Activated T-helper 17 cell treated with anti-CD3 and anti-CD28 coated beads, Interleukin-2, amount 50 U/mL, for 72 hours (primary cell): Measurements from ENCODE around the gene RBM39. TPM values are rescaled to one million over a fixed set of nuclear protein-coding genes. Genes with fewer than 3 reads are reported as not detected.
A peak's percentile ranks its signal among the peaks of the same experiment; 100 is the strongest.
"Not testable (repeated sequence)": the region's sequence is repeated elsewhere in the genome, so short reads cannot be mapped to it uniquely, and the experiment has no call there.

Experiments
- ATAC-seq: fragments of 150-1000 bp; cut with Tn5 transposase; replicated peaks from 2 replicates; pipeline ENCODE4 v1.10.0; 2021; ENCODE audit warnings: mild to moderate bottlenecking, moderate library complexity
- H3K27ac Mint-ChIP-seq: one replicate; pipeline ENCODE4 v1.8.0; 2022; ENCODE audit warnings: mixed read lengths
- H3K27me3 Mint-ChIP-seq: one replicate; pipeline ENCODE4 v1.8.0; 2022; ENCODE audit warnings: mixed read lengths
- H3K36me3 Mint-ChIP-seq: one replicate; pipeline ENCODE4 v1.8.0; 2022; ENCODE audit warnings: low read depth, mild to moderate bottlenecking, mixed read lengths
- H3K4me1 Mint-ChIP-seq: one replicate; pipeline ENCODE4 v1.8.0; 2022; ENCODE audit warnings: mixed read lengths
- H3K4me3 Mint-ChIP-seq: one replicate; pipeline ENCODE4 v1.8.0; 2022; ENCODE audit warnings: mild to moderate bottlenecking, mixed read lengths
- H3K9me3 Mint-ChIP-seq: one replicate; pipeline ENCODE4 v1.8.0; 2022; ENCODE audit warnings: mixed read lengths
- total RNA-seq, 2 donors: library from RNA; stranded (reverse); gene quantifications; one replicate each; pipeline ENCODE4 v1.2.3, GENCODE V29; 2022

RBM39 gene
- total RNA-seq, 2 donors from 2014 or later: 295 to 359 TPM

DNA sequence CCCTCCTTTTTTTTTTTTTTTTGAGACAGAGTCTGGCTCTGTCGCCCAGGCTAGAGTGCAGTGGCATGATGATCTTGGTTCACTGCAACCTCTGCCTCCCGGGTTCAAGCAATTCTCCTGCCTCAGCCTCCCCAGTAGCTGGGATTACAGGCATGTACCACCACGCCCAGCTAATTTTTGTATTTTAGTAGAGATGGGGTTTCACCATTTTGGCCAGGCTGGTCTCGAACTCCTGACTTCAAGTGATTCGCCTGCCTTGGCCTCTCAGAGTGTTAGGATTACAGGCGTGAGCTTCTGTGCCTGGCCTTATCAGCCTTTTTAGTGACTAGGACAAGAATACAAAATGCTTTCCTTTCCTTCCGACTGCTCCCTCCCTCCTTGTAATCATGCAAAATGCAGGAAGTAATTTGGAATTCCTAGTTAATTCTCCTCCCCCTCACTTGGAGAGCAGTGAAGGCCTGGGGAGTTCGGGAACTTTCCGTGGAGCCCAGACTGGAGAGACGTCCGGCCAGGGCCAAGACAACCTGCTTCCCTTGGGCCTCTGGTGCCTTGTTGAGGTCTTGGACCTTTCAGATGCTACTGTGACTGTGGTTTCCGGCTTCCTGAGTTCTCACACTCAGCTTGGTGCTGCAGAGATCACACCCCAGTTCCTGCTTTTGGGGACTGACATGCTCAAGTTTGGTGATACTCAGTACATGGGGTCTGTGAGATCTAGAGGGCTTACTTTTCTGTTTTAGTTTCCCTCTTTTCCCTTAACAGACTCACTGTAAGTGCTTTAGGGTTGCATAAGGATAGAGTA lies 25.8 kb upstream of the RBM39 start:
- Mint-ChIP-seq H3K4me3 (peak overlapping the region; percentile 85), H3K27ac (peak overlapping the region; percentile 95), H3K36me3 (peaks cover 5% of the 10 kb centered on the region), H3K9me3 (peaks cover 7% of the 10 kb centered on the region), H3K4me1 (peaks cover 32% of the 10 kb centered on the region), H3K27me3 (no peaks in the 10 kb centered on the region)
- ATAC-seq: peak; percentile 15

DNA sequence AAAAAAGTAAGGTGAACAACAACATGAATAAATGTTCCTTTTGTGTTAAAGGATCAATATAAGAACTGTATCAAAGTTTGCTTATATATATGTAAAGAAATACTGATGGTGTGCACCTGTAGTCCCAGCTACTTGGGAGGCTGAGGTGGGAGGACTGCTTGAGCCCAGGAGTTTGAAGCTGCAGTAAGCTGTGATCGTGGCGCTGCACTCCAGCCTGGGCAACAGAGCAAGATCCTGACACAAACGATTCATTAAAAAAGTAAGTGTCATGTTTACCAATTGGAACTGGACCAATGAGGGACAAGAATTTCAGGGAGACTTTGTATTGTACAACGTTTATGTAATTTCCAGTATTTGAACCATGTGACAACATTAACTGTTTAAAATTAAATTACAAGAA lies 24.8 kb upstream of the RBM39 start:
- Mint-ChIP-seq H3K27me3 (no peaks in the 10 kb centered on the region), H3K9me3 (peaks cover 7% of the 10 kb centered on the region), H3K4me3 (peak overlapping the region; percentile 85), H3K4me1 (peaks cover 32% of the 10 kb centered on the region), H3K36me3 (no peaks in the 10 kb centered on the region), H3K27ac (peak overlapping the region; percentile 25)
- ATAC-seq: no peak

DNA sequence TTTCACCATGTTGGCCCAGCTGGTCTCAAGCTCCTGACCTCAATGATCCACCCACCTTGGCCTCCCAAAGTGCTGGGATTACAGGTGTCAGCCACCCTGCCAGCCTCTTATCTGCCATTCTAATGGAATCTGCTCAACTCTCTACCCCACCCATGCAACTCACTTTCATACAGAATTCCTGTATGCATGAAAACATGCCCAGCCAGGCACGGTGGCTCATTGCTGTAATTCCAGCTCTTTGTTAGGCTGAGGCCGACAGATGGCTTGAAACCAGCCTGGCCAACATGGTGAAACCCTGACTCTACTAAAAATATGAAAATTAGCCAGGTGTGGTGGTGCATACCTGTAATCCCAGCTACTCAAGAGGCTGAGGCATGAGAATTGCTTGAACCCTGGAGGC lies 22.9 kb upstream of the RBM39 start:
- H3K9me3 Mint-ChIP-seq, H3K36me3 Mint-ChIP-seq: not testable (repeated sequence)

DNA sequence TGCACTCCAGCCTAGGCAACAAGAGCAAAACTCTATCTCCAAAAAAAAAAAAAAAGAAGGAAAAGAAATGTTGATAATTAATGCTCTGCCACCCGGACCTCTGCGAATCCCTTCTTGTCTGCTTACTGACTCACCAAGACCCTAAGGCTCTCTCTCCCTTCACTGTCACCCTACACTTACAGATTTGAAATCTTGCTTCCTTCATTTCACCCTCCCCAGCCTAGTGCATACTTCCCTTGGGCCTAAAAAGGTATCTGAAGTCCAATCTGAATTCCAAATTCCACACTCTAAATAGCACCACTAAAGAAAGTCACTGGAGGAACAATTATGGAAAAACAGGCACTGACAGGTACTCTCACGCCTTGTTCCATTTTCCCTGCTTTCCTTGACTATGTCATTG lies 20.4 kb upstream of the RBM39 start:
- Mint-ChIP-seq H3K27me3 (no peaks in the 10 kb centered on the region), H3K27ac (no peak overlapping the region), H3K4me1 (peaks cover 6% of the 10 kb centered on the region), H3K9me3 (no peaks in the 10 kb centered on the region), H3K4me3 (no peak overlapping the region), H3K36me3 (no peaks in the 10 kb centered on the region)
- no peak for ATAC-seq

More for the DNA sequence above, 22.9 kb upstream of the RBM39 start:
- ATAC-seq, H3K27me3 Mint-ChIP-seq, H3K27ac Mint-ChIP-seq, H3K4me3 Mint-ChIP-seq: not testable (repeated sequence)
- peaks cover 23% of the 10 kb centered on the region for H3K4me1 Mint-ChIP-seq

DNA sequence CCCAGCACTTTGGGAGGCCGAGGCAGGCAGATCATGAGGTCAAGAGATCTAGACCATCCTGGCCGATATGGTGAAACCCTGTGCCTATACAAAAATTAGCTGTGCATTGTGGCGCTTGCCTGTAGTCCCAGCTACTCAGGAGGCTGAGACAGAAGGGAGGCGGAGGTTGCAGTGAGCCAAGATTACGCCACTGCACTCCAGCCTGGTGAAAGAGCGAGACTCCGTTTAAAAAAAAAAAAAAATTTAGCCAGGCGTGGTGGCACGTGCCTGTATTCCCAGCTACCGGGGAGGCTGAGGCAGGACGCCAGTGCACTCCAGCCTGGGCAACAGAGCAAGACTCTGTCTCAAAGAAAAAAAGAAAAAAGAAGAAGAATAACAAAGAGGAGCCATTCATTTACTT lies 19.5 kb upstream of the RBM39 start:
- not testable (repeated sequence) for H3K27ac Mint-ChIP-seq, H3K27me3 Mint-ChIP-seq, H3K4me1 Mint-ChIP-seq, ATAC-seq, H3K4me3 Mint-ChIP-seq, H3K36me3 Mint-ChIP-seq, H3K9me3 Mint-ChIP-seq

DNA sequence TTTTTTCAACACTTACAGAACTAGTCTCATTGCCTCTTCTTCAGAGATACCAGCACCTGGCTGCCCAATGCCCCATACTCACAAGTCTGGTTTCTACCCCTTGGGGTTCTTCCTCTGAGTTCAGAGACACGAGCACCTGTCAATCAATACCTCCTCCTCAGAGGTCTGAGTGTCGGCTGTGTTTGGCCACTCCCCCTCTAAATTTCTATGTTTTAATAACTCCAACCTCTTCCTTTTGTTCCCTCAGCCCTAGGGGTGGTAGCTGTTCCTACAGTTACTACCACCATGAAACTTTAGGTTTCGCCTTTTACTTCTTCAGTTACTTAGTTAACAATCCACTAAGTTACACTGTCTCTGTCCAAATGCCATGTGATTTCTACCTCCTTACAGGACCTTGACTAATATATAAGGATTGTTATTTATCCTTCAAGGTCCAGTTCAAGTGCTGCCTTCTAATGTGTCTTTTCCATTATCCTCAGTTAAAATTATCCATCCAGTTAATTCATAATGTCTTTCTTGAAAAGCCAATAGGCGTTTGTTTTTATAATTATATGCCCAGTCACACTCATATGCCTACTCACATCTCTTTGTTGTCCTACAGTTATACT lies 15.1 kb upstream of the RBM39 start:
- Mint-ChIP-seq H3K4me3 (no peak overlapping the region), H3K27ac (no peak overlapping the region), H3K36me3 (no peaks in the 10 kb centered on the region), H3K27me3 (no peaks in the 10 kb centered on the region), H3K9me3 (no peaks in the 10 kb centered on the region), H3K4me1 (no peaks in the 10 kb centered on the region)
- ATAC-seq: no peak

DNA sequence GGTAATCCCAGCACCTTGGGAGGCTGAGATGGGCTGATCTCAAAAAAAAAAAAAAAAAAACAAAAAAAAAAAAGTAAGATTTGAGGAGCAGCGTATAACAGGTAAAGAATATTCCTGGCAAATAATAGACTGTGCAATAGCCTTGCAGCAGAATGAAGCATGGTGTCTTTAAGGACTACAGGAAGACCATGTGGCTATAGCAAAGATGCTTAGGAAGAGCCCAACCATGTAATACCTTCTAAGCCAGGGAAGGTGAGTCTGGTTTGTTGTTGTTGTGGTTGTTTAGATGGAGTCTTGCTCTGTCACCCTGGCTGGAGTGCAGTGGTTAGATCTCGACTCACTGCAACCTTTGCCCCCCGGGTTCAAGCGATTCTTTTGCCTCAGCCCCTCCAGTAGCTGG lies 14.3 kb upstream of the RBM39 start:
- Mint-ChIP-seq H3K4me3 (no peak overlapping the region), H3K9me3 (no peaks in the 10 kb centered on the region), H3K4me1 (no peaks in the 10 kb centered on the region), H3K36me3 (no peaks in the 10 kb centered on the region), H3K27me3 (no peaks in the 10 kb centered on the region), H3K27ac (no peak overlapping the region)
- ATAC-seq: no peak

DNA sequence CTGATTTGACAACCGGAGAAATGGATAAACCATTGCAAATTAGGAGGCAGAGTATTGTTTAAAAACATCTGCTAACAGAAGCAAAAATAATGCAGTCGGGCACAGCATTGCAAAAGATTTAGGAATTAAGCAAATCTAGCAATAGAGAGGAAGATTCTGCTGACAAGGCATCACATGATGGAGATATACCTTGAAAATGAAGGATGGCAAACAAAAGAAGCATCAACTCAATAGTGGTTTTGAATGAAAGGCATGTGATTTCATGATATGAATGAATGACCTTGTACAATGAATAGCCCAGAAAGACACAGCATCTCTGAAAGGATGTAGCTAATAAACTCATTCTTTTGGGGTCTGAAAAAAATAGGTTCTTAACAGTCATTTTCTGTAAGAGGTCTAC lies 8.6 kb upstream of the RBM39 start:
- Mint-ChIP-seq H3K9me3 (no peaks in the 10 kb centered on the region), H3K27ac (no peak overlapping the region), H3K4me1 (no peaks in the 10 kb centered on the region), H3K4me3 (no peak overlapping the region), H3K36me3 (no peaks in the 10 kb centered on the region), H3K27me3 (no peaks in the 10 kb centered on the region)
- ATAC-seq: no peak

DNA sequence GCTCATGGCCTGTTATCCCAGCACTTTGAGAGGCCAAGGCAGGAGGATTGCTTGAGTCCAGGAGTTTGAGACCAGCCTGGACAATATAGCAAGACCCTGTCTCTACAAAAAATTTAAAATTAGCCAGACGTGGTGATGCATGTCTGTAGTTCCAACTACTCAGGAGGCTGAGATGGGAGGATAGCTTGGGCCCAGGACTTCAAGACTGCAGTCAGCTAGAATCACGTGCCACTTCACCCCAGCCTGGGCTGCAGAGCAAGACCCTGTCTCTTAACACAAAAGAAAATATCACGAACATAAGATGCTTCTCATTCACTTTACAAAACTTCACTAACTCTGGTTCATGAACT lies 2.4 kb upstream of the RBM39 start:
- not testable (repeated sequence) for H3K27me3 Mint-ChIP-seq, H3K9me3 Mint-ChIP-seq, ATAC-seq
- Mint-ChIP-seq H3K27ac (peak overlapping the region; percentile 98), H3K4me1 (peaks cover 17% of the 10 kb centered on the region), H3K4me3 (peak overlapping the region; percentile 90), H3K36me3 (peaks cover 32% of the 10 kb centered on the region)

DNA sequence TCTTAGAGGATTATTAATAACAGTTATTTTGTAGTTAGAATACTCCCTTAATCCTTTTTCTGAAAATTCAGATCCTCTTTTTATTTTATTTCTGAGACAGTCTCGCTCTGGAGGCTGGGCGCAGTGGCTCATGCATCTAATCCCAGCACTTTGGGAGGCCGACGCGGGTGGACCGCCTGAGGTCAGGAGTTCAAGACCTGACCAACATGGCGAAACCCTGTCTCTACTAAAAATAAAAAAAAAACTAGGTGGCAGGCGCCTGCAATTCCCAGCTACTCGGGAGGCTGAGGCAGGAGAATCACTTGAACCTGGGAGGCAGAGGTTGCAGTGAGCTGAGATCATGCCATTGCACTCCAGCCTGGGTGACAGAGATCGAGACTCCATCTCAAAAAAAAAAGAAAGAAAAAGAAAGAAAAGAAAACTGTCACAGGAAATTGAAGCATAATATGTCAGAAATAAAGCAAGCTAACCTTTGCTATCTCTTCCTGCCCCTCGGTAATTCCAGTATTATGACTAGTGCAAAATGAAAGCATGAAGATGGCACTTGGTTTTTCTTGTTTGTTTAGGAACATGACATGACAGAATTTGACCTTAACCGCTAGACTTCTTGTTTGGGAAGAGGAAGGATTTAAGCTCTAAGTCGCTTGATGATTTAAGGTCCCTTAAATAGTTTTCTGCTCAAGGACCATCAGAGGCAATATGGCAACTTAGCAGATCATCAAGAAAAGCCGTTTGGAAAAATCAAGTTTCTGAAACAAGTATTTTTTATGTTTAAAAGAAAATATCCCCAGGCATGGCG lies 1.8 kb upstream of the RBM39 start:
- peak overlapping the region; percentile 90 for H3K4me3 Mint-ChIP-seq
- no peaks in the 10 kb centered on the region for H3K27me3 Mint-ChIP-seq
- H3K27ac Mint-ChIP-seq: peak overlapping the region; percentile 98
- peaks cover 20% of the 10 kb centered on the region for H3K4me1 Mint-ChIP-seq
- H3K9me3 Mint-ChIP-seq: no peaks in the 10 kb centered on the region
- H3K36me3 Mint-ChIP-seq: peaks cover 38% of the 10 kb centered on the region
- ATAC-seq: peak; percentile 10

DNA sequence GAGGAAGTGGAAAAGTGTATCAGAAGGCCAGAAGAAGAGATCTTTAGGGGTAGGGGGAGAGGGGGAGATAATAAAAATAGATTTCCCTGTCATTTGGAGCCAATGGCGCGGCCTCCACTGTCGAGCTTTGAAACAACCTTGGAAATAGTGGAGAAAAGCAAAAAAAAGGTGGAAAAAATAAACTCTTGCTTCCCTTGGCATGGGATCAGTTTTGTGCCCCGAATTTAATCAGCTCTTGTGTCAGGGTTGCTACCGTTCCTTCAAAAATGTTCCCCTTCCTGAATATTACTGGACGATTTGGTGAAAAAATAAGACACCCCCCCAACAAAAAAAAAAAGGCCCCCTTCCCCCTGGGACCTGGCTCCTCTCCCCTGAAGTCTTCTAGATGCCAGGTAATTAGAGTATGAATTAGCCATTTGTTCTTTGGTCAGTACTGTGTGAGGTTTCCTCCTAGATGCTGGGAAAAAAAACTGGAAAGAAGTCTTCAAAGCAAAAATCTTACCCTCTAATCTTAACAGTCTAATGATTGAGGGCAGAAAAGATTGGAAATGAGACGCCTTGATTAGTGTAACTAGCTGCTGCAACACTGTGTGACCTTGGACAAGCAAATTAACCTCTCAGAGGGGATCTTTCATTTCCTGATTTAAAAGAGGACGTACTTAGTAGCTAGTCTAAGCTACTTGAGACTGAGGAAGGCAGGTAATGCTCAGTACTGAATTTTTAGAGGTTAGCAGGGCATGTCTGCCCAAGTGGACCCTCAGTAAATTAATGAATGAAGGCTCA lies 872 bp upstream of the RBM39 start:
- Mint-ChIP-seq H3K4me1 (peaks cover 28% of the 10 kb centered on the region), H3K27me3 (no peaks in the 10 kb centered on the region), H3K27ac (peak overlapping the region; percentile 98), H3K4me3 (peak overlapping the region; percentile 90), H3K9me3 (no peaks in the 10 kb centered on the region), H3K36me3 (peaks cover 47% of the 10 kb centered on the region)
- ATAC-seq: no peak

DNA sequence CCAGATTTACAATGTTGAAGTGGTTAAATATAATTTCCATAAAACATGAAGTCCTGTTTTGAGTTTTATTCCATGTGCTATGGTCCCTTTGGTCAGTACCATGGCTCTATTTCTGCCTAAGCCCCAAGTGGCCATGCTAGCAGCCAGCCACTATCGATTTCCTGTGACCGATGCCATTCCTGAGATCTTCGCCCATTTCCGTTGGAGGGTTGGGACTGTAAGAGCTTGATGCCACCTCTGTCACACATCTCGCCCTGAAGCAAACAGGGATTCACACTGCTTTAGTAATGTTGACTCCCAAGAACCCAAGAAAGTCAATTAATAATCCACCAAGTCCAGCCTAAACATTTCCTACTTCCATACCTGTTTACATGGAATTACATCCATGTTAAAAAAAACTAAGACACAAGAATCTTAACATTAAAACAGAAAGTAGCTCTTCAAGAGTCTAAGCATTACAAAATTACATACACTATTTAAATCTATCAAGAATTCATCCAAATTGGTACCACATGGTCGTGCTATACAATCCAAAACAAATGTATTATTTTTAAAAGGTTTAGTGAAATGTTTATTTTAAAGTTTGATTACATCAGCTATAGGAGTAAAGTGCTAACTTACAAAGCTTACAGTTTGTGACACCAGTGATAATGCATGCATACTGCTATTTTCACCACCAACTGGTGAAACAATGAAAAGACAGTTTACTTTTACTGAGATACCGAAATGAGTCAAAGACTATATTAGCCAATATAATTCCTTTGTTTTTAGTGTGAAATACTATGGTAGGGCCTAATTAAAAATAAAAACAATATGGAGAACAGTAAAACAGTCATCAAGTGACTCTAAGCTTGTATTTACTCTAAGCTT lies 2.5 kb downstream of the RBM39 start:
- H3K27me3 Mint-ChIP-seq: no peaks in the 10 kb centered on the region
- H3K27ac Mint-ChIP-seq: peak overlapping the region; percentile 98
- H3K9me3 Mint-ChIP-seq: no peaks in the 10 kb centered on the region
- ATAC-seq: no peak
- H3K36me3 Mint-ChIP-seq: peaks cover 81% of the 10 kb centered on the region
- peaks cover 36% of the 10 kb centered on the region for H3K4me1 Mint-ChIP-seq
- H3K4me3 Mint-ChIP-seq: peak overlapping the region; percentile 90

DNA sequence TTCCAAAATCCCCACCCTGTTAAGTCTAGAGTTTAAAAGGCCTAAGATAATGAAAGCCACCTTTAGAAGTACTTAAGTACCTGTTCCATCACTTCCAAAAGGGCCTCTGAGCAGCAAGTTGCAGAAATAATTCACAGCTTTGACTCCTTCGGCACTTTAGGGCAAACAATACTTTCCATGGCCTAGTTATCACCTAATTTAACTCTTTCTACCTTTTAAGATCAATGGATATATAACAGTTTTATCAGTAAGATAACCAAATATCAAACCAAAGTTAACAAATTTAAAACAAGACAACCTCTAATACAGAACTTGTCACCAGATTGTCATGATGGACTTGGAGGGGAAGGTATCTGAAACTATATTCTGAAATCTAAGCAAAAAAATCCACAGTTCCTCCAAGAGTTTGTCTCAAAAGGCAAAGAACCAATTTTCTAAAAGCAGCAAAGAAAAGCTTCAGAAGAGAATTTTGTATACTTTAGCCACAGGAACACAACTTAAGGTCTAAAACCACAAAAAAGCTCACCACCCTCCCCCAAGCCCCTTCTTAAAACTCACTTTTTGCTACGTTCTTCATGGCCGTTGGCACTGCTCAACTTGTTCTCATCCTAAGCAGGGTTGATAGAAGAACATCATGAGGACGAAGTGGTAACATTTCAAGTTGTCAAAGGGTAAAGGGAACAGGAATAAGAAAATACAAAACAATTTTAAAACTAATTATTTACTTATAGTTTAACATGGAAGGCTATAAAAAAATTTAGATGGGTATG lies 3.5 kb downstream of the RBM39 start:
- Mint-ChIP-seq H3K9me3 (no peaks in the 10 kb centered on the region), H3K27ac (peak overlapping the region; percentile 91), H3K4me3 (peak overlapping the region; percentile 90), H3K36me3 (peaks cover 90% of the 10 kb centered on the region), H3K27me3 (no peaks in the 10 kb centered on the region), H3K4me1 (peaks cover 40% of the 10 kb centered on the region)
- no peak for ATAC-seq
